ENCODE data around the gene ARSB. TPM values are rescaled to one million over a fixed set of nuclear protein-coding genes. Genes with fewer than 3 reads are reported as not detected.

The ARSB gene
- total and polyA plus RNA-seq, 7 experiments from 2014 or later: 3.3 to 10.8 (median 4.8) TPM

DNA sequence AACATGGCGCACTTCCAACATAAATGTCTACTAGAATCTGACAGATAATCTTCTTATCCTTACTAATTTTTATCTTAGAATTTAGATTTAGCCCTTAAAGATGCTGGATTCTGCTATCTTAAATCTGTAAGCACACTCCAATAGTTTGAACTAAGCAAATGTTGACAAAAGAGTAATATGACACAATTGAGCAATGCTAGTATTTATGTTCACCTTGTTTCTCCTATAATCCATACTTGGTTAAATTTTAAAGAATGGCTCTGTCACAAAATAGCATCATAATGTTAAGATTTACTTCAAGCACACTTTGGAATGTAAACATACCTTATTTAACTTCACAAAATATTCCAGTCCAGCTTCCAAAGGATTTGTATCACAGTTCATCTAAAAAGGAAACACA is 38.8 kb upstream of the ARSB start:
- Histone ChIP-seq H3K4me3 (ENCODE audit: low read length) (no peak overlapping the region), H3K4me1 (ENCODE audit: control insufficient read depth in 2 of 2, insufficient read depth in 2 of 2, low read length in 2 of 2) (no peaks in the 10 kb centered on the region), H3K36me3 (ENCODE audit: control insufficient read depth in 2 of 3, insufficient read depth in 3 of 3, low read length in 3 of 3) (no peaks in the 10 kb centered on the region), H3K27ac (ENCODE audit: low read depth, low read length) (no peak overlapping the region), H3K27me3 (ENCODE audit: control insufficient read depth in 2 of 2, insufficient read depth in 2 of 2, low read length in 2 of 2) (no peaks in the 10 kb centered on the region), H3K9me3 (ENCODE audit: control insufficient read depth in 2 of 3, low read length in 3 of 3) (no peaks in the 10 kb centered on the region)
- H3K9me3 Mint-ChIP-seq: peaks cover 0 to 5% (median 0%) of the 10 kb centered on the region in 11 donors
- no peaks in the 10 kb centered on the region for H3K36me3 Mint-ChIP-seq
- peaks cover 7 to 14% (median 12%) of the 10 kb centered on the region in 7 donors for H3K4me1 Mint-ChIP-seq
- DNase-seq (no peak), ATAC-seq (no peak)
- H3K4me3 Mint-ChIP-seq: no peak overlapping the region
- POLR2A ChIA-PET: no interaction called here
- CTCF ChIA-PET: interaction anchor here (1.3 to 7.4 kb wide), 3 partner anchors 39 to 109 kb away, joined by 3 to 49 read pairs (median 6); partner anchors contain the start of gene ARSB
- peaks cover 54 to 73% (median 69%) of the 10 kb centered on the region in 5 donors for H3K27me3 Mint-ChIP-seq
- H3K27ac Mint-ChIP-seq: no peak overlapping the region
- intact Hi-C loops (cut with micrococcal nuclease): loop anchor here (1.0 to 10.0 kb wide), 4 partner anchors 86 to 1061 kb away; no protein-coding TSS in a partner anchor

DNA sequence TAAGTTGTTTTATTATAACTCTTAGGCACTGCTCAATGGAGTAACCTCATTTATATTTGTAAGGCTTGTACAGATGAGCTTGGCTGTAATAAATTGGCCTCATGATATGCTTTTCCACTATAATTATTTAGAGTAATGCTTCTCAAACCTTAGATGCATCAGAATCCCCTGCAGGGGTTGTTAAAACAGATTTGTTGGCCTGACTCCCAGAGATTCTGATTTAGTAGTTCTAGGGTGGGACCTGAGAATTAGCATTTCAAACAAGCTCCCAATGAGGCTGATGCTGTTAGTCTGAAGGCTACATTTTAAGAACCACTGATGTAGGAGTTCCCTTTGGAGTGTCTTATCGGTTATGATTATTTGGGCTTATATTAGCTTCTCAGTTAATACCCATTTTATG is 38.2 kb upstream of the ARSB start:
- H3K4me3 ChIP-seq (ENCODE audit: low read length): no peak overlapping the region
- H3K27ac ChIP-seq (ENCODE audit: low read depth, low read length): no peak overlapping the region
- intact Hi-C loops (cut with micrococcal nuclease): loop anchor here in 1 of 2 donors (5.0 to 10.0 kb wide), 3 partner anchors 514 to 1061 kb away; no protein-coding TSS in a partner anchor
- CTCF ChIA-PET: interaction anchor here (1.1 to 7.4 kb wide), 4 partner anchors 39 to 112 kb away, joined by 3 to 49 read pairs (median 3); partner anchors contain the start of gene ARSB
- DNase-seq: no peak
- POLR2A ChIA-PET: no interaction called here
- Mint-ChIP-seq H3K4me1 (peaks cover 7 to 14% (median 12%) of the 10 kb centered on the region in 7 donors), H3K9me3 (peaks cover 0 to 5% (median 0%) of the 10 kb centered on the region in 11 donors), H3K27me3 (peaks cover 56 to 76% (median 72%) of the 10 kb centered on the region in 5 donors), H3K36me3 (no peaks in the 10 kb centered on the region), H3K27ac (no peak overlapping the region), H3K4me3 (no peak overlapping the region)
- no peaks in the 10 kb centered on the region for H3K36me3 ChIP-seq (ENCODE audit: control insufficient read depth in 2 of 3, insufficient read depth in 3 of 3, low read length in 3 of 3)
- no peaks in the 10 kb centered on the region for H3K27me3 ChIP-seq (ENCODE audit: control insufficient read depth in 2 of 2, insufficient read depth in 2 of 2, low read length in 2 of 2)
- H3K9me3 ChIP-seq (ENCODE audit: control insufficient read depth in 2 of 3, low read length in 3 of 3): no peaks in the 10 kb centered on the region
- no peak for ATAC-seq
- H3K4me1 ChIP-seq (ENCODE audit: control insufficient read depth in 2 of 2, insufficient read depth in 2 of 2, low read length in 2 of 2): no peaks in the 10 kb centered on the region

GRCh38 chr5:79022771-79023170 is 37.7 kb upstream of the ARSB start:
- H3K27ac ChIP-seq (ENCODE audit: low read depth, low read length): no peak overlapping the region
- DNase-seq (no peak), ATAC-seq (no peak)
- Mint-ChIP-seq H3K27me3 (peaks cover 56 to 77% (median 72%) of the 10 kb centered on the region in 5 donors), H3K36me3 (no peaks in the 10 kb centered on the region), H3K4me1 (peaks cover 7 to 14% (median 12%) of the 10 kb centered on the region in 7 donors), H3K27ac (no peak overlapping the region), H3K9me3 (peaks cover 0 to 5% (median 0%) of the 10 kb centered on the region in 11 donors), H3K4me3 (no peak overlapping the region)
- H3K36me3 ChIP-seq (ENCODE audit: control insufficient read depth in 2 of 3, insufficient read depth in 3 of 3, low read length in 3 of 3): no peaks in the 10 kb centered on the region
- CTCF ChIA-PET: interaction anchor here (1.1 to 7.4 kb wide), 4 partner anchors 38 to 112 kb away, joined by 3 to 49 read pairs (median 3); partner anchors contain the start of gene ARSB
- H3K4me1 ChIP-seq (ENCODE audit: control insufficient read depth in 2 of 2, insufficient read depth in 2 of 2, low read length in 2 of 2): no peaks in the 10 kb centered on the region
- POLR2A ChIA-PET: no interaction called here
- no peak overlapping the region for H3K4me3 ChIP-seq (ENCODE audit: low read length)
- intact Hi-C loops (cut with micrococcal nuclease): loop anchor here in 1 of 2 donors (5.0 to 10.0 kb wide), 3 partner anchors 515 to 1062 kb away; no protein-coding TSS in a partner anchor
- no peaks in the 10 kb centered on the region for H3K9me3 ChIP-seq (ENCODE audit: control insufficient read depth in 2 of 3, low read length in 3 of 3)
- no peaks in the 10 kb centered on the region for H3K27me3 ChIP-seq (ENCODE audit: control insufficient read depth in 2 of 2, insufficient read depth in 2 of 2, low read length in 2 of 2)

DNA sequence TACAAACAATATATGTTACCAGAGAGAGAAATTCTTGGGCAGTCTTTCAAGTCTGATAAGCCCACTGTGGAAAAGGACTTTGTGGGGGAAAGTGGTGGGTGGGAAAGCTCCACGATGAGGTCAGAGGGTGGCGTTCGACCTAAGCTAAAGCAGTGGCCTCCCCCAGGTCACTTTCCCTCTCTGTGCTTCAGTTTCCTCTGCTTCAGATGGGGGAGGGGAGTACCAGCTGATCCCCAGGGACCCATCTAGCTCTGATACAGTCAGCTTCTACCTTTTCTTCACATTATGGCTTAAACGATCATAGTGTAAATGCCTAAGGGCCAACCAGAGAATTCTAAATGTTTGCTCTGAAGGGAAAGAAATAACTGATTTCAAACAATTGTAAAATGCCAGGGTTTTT is 36.6 kb upstream of the ARSB start:
- DNase-seq (no peak), ATAC-seq (no peak)
- Histone ChIP-seq H3K36me3 (ENCODE audit: control insufficient read depth in 2 of 3, insufficient read depth in 3 of 3, low read length in 3 of 3) (no peaks in the 10 kb centered on the region), H3K27ac (ENCODE audit: low read depth, low read length) (no peak overlapping the region), H3K4me3 (ENCODE audit: low read length) (no peak overlapping the region), H3K9me3 (ENCODE audit: control insufficient read depth in 2 of 3, low read length in 3 of 3) (no peaks in the 10 kb centered on the region), H3K4me1 (ENCODE audit: control insufficient read depth in 2 of 2, insufficient read depth in 2 of 2, low read length in 2 of 2) (no peaks in the 10 kb centered on the region), H3K27me3 (ENCODE audit: control insufficient read depth in 2 of 2, insufficient read depth in 2 of 2, low read length in 2 of 2) (peaks cover 0 to 3% of the 10 kb centered on the region in 2 donors)
- H3K27ac Mint-ChIP-seq: no peak overlapping the region
- H3K4me3 Mint-ChIP-seq: no peak overlapping the region
- intact Hi-C loops (cut with micrococcal nuclease): loop anchor here in 1 of 2 donors (1.0 to 10.0 kb wide), 6 partner anchors 37 to 1063 kb away; partner anchors contain the start of gene ARSB
- no peaks in the 10 kb centered on the region for H3K36me3 Mint-ChIP-seq
- POLR2A ChIA-PET: no interaction called here
- CTCF ChIA-PET: interaction anchor here (0.6 to 7.4 kb wide), 3 partner anchors 31 to 111 kb away, joined by 3 to 49 read pairs (median 3); no protein-coding TSS in a partner anchor
- peaks cover 7 to 14% (median 12%) of the 10 kb centered on the region in 7 donors for H3K4me1 Mint-ChIP-seq
- peaks cover 0 to 5% (median 0%) of the 10 kb centered on the region in 11 donors for H3K9me3 Mint-ChIP-seq
- peaks cover 56 to 78% (median 67%) of the 10 kb centered on the region in 5 donors for H3K27me3 Mint-ChIP-seq

DNA sequence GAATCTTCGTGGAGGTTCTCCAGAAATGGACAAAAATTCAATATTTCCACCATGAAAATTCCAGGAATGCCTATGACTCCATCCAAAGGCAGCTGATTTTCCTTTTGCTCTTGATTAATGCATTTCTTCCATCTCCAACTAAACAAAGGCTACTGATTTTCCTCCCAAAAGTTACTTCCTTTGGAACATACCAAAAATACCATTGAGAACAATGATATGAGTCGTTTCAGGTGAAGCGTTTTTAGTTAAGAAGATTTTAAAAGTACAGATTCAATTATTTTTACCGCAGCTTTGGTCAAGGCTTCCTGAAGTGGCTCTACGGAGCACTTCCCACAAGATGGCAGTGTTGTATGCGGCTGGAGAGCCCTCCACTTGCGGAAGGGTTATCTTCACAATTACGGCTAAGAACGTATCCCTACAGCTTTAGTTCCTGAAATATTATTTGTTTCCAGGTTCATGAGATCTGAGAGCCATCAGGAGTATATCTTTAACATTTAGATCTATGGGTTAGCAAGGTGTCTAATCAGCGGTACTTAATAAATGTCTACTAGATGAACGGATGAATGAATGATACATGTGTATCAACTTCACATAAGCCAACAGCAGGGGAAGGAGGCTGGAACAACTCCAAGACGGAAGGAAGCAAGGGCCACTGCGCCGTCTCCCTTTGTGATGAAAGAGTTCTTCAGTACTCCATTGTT is 35.9 kb upstream of the ARSB start:
- Histone ChIP-seq H3K27me3 (ENCODE audit: control insufficient read depth in 2 of 2, insufficient read depth in 2 of 2, low read length in 2 of 2) (peaks cover 0 to 3% of the 10 kb centered on the region in 2 donors), H3K9me3 (ENCODE audit: control insufficient read depth in 2 of 3, low read length in 3 of 3) (no peaks in the 10 kb centered on the region), H3K4me1 (ENCODE audit: control insufficient read depth in 2 of 2, insufficient read depth in 2 of 2, low read length in 2 of 2) (no peaks in the 10 kb centered on the region), H3K27ac (ENCODE audit: low read depth, low read length) (no peak overlapping the region), H3K36me3 (ENCODE audit: control insufficient read depth in 2 of 3, insufficient read depth in 3 of 3, low read length in 3 of 3) (no peaks in the 10 kb centered on the region), H3K4me3 (ENCODE audit: low read length) (no peak overlapping the region)
- H3K4me3 Mint-ChIP-seq: peak overlapping the region in 2 of 10 donors; percentile 24 to 44
- H3K4me1 Mint-ChIP-seq: peaks cover 7 to 14% (median 12%) of the 10 kb centered on the region in 7 donors
- peaks cover 56 to 79% (median 63%) of the 10 kb centered on the region in 5 donors for H3K27me3 Mint-ChIP-seq
- no peak overlapping the region for H3K27ac Mint-ChIP-seq
- peak in 6 of 9 donors; percentile 4 to 25 (median 14) for DNase-seq
- ATAC-seq: peak; percentile 79
- POLR2A ChIA-PET: no interaction called here
- no peaks in the 10 kb centered on the region for H3K36me3 Mint-ChIP-seq
- intact Hi-C loops (cut with micrococcal nuclease): loop anchor here in 1 of 2 donors (1.0 to 10.0 kb wide), 6 partner anchors 36 to 1064 kb away; partner anchors contain the start of gene ARSB
- CTCF ChIA-PET: interaction anchor here (0.6 to 7.4 kb wide), 8 partner anchors 10 to 134 kb away, joined by 3 to 49 read pairs (median 3); no protein-coding TSS in a partner anchor
- H3K9me3 Mint-ChIP-seq: peaks cover 0 to 5% (median 0%) of the 10 kb centered on the region in 11 donors

GRCh38 chr5:79014631-79015030 is 29.5 kb upstream of the ARSB start:
- H3K4me1 ChIP-seq (ENCODE audit: control insufficient read depth in 2 of 2, insufficient read depth in 2 of 2, low read length in 2 of 2): no peaks in the 10 kb centered on the region
- ChIA-PET POLR2A (no interaction called here), CTCF (no interaction called here)
- H3K36me3 Mint-ChIP-seq: peaks cover 0 to 9% (median 0%) of the 10 kb centered on the region in 5 donors
- H3K27me3 Mint-ChIP-seq: peaks cover 29 to 58% (median 34%) of the 10 kb centered on the region in 5 donors
- peaks cover 0 to 11% (median 0%) of the 10 kb centered on the region in 3 experiments for H3K9me3 ChIP-seq (ENCODE audit: control insufficient read depth in 2 of 3, low read length in 3 of 3)
- H3K4me3 Mint-ChIP-seq: no peak overlapping the region
- intact Hi-C loops (cut with micrococcal nuclease): no loop called here
- H3K27ac ChIP-seq (ENCODE audit: low read depth, low read length): no peak overlapping the region
- H3K27me3 ChIP-seq (ENCODE audit: control insufficient read depth in 2 of 2, insufficient read depth in 2 of 2, low read length in 2 of 2): peaks cover 0 to 3% of the 10 kb centered on the region in 2 donors
- H3K9me3 Mint-ChIP-seq: peaks cover 0 to 25% (median 14%) of the 10 kb centered on the region in 11 donors
- no peak overlapping the region for H3K27ac Mint-ChIP-seq
- ATAC-seq (no peak), DNase-seq (no peak)
- no peak overlapping the region for H3K4me3 ChIP-seq (ENCODE audit: low read length)
- H3K36me3 ChIP-seq (ENCODE audit: control insufficient read depth in 2 of 3, insufficient read depth in 3 of 3, low read length in 3 of 3): no peaks in the 10 kb centered on the region
- H3K4me1 Mint-ChIP-seq: no peaks in the 10 kb centered on the region

Data from naive thymus-derived CD4-positive, alpha-beta T cell (primary cell).